Stromal cell of bone marrow (primary cell): ENCODE results near the gene FSTL4.

ENCODE experiments used
- DNase-seq: peaks from one replicate; pipeline ENCODE4 v3.0.0-alpha.2; 2012; ENCODE audit warnings: low read depth

The FSTL4 gene

DNA sequence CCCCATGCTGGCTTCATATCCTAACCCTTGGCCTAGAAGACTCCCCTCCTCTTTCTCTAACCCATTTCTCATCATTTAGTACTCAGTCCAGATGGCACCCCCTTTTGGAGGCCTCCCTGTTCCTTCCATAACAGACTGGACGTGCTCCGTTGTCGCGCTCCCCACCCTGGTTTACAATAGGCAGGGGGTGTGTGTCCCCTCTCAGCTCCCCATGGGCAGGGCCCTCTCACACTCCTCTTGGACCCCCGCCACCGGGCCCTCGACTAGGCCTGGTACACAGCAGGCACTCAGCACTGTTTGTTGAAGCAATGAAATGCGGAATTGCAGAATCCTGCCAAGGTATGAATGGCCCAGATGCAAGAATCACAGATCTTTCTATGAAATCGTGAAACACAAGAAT is 227.4 kb downstream of the FSTL4 start:
- no peak for DNase-seq

DNA sequence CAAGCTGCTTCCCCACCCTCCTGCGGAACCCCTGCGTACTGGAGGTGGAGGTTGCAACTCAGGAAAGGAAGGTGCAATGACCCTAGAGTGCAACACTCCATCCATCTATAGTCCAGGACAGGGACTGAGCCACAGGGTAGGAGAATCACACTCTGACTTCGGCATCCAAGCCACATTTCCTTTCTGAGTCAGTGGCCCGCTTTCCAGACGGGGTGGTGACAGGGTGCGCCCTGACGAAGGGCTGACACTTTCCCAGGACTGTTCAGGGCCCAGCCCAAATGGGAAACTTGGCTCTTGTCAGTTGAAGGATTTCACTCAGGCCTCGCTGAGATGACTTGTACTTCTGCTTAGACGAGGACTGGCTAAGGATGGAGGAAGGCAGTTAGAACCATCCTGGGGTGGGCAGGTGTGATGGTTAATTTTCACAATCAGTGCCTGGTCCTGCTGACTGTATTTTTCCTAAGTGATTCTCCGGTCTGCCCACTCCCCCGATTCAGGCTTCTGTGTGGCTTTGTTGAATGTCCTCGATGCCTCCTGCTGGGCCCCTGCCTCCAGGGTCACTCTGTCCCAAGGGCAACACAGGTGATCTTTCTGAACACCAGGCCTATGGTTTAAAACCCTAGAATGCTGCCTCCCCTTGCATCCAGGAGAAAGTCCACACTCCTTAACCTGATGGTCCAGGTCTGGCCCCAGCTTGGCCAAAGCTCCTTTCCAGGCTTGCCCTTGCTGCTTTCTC is 228.1 kb downstream of the FSTL4 start:
- DNase-seq: no peak

DNA sequence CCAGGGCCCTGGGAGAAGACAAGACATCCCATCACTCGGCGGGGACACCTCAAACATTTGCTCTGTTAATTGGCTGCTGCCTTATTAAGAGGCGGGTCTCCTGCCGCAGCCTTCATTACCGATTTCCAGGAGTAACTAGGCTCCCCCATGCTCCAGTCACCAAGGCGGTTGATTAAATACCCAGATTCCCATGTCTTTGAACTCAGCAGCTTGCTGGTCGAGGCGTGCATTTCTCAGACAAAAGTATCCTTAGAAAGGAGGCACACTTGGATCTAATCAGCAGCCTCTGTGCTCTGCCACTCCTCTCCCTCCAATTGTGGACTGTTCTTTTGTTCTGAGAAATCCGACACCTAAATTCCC is 228.8 kb downstream of the FSTL4 start:
- no peak for DNase-seq

DNA sequence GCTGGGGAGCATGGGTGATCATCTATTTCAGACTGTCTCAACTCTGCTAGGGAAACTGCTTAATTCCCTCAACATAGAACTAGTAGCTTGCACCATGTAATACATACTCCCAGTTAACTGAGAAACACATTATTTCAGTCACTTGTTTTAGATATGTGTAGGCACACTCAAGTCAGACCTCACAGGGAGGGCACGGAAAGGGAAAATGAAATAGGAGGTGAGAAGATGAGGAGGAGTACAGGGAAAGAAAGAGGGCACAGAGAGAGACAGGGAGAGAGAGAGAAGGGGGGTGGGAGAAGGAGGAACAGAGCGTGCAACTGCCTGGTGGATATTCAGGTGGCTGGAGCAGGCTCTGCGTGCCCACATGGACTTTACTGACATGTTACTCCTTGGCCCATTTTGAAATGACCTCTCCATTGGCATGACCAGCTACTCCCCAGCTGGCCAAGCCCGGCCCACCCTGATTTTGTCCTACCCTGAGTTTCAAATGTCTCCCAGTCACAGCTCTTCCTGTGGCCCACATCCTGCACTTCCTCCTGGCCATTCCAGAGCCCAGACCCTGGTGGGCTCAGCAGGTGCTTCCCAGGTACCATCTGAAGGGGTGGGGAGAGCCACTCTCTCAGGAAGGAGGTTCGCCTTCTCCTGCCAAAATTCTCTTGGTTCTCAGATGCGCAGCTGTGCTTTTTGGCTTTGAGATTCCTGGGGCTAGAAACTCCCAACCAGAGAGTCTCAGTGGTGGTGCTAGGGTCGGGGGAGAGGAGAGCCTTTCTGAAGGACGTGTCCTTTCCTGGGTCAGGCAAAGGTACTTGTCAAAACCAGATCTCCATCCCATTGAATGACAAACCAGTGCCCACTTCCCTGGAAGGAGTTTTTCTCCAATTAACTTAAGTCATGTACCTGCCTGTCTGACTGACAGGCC is 229.4 kb downstream of the FSTL4 start:
- no peak for DNase-seq

DNA sequence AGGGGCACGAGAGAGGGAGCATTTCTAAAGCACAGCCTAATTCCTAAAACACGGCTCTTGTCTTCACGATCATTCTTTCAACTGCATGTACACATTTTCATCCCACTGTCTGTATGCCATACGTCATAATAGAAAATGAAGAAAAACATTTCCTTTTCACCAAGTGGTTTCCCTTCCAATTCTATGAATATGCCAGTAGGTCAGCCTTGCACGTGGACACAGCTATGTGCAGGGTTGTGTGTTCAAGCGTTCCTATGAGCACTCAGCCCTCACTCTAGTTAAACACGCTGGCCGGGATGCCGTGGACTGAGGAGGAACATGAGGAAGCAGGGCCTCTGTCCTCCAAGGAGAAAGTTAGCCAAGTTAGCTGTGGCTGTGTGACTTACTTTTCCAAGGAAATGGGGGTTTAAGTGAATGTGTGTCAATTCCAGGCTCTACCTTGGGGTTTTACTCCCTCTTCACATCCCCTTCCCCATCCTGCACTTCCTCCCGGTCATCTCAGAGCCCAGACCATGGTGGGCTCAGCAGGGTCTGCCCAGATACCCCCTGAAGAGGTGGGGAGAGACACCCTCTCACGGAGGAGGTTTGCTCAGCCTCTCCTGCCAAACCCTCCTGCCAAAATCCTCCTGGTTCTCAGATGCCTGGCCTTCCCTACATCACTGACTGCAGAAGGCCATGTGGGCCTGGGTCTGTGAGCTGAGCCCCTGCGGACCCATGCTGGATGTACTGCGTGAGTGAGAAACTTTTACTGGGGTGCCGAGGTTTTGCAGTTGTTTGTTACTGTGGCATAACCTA is 230.6 kb downstream of the FSTL4 start:
- DNase-seq: no peak

DNA sequence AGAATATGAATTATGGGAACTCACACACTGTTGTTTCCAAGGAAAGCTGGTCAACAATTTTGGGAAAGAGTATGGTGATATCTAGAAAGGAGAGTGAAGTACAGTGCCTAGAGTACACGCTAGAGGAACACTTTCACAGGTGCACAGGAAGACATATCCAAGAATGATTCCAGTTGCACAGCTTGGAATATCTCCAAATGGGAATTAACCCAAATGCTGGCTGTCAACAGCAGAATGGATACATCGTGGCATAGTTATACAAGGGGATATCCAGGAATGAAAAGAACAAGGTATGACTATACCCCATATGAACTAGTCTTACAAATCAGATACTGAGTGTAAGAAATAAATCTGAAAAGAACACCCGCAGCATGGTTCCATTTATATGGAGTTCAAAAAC is 231.3 kb downstream of the FSTL4 start:
- no peak for DNase-seq

DNA sequence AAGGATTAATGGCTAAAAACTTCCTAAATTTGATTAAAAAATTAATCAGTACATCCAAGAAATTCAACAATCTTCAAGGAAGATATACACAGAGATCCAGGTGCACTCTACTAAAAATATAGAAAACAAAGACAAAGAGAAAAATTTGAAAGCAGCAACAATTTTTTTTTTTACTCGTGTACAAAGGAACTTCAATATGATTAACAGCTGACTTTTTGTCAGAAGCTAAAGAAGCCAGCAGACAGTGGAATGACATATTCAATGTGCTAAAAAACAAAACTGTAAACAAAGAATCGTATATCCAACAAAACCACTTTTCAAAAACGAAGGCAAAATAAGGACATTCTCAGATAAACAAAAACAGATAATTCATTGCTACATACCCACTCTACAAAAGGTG is 234.6 kb downstream of the FSTL4 start:
- DNase-seq: no peak

DNA sequence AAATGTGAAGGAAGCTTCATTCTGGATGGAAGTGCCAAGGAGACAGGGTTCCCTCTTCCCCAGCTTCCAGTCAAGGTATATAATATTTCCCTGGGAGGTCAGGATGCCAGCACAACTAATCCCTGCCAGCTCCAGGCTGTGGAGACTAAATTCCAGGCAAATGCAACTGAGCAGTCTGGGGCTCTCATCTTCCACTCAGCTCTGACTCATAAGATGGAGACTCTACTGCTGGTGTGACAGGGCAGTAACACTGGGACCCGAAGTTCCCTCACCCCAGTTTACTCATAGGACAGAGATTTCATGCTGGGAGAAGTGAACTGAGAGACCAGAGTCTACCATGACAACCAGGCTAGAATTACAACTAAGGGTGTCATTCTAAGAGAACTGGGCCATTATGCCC is 235.4 kb downstream of the FSTL4 start:
- DNase-seq: no peak

DNA sequence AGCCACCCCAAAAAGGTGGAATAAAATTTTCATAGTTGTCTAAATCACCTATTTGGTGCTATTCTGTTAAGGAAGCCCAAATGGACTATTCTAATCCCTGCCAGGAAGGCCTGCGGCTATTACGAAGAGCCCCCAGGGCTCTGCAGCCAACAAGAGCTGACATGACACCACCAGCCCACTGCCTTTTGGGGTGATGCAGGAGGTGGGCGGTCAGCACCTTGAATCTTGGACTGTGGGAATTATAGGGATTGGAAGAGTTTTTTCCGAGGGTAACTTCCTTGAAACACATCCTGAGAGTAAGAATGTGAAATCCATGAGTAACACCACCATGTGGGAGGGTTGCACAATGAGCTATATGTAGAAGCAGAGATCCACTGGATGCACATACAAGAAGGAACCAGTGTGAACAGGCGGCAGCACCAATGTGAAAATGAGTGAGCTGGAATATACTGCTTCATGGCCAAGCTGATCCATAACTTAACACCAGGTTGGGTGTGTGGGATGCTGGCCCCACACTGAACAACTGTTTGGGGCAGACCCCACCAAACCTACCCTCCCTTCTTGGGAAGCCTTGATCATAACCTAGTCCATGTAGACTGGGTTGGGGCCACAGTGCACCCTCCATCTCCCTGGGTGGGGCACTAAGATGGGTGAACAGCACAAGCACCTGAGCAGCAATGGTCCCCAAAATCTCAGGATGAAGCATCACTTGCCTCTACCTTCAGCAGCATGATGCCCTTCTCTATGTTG is 239.0 kb downstream of the FSTL4 start:
- DNase-seq: no peak

DNA sequence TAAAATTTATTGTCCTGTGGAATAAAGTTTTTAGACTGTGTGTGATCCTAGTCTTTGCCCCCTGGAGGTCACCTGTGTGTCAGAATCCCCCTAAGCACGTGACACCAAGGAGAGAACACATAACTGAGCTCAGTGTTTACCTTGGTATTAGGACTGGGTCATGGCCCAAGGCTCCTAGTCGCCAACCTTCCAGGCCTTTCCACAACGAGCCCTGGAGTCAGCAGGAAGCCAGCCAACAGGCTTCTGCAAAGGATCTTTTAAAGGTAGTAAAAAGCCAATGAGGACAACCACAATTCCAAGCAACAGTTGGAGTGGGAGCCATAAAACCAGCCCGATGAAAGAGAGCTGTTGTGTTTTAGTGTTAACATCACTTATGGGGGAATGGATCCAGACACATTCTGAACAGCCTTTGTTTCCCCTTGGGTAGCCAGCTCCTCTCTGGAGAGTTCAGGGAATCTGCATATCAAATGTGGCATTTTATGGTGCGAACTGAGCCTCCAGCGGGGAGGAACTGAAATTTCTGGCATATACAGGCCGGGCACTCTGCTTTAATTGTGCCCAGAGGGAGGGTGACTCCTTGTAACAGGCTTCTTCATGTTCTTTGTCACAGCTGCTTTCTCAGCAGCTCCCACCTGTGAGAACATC is 239.9 kb downstream of the FSTL4 start:
- DNase-seq: no peak

DNA sequence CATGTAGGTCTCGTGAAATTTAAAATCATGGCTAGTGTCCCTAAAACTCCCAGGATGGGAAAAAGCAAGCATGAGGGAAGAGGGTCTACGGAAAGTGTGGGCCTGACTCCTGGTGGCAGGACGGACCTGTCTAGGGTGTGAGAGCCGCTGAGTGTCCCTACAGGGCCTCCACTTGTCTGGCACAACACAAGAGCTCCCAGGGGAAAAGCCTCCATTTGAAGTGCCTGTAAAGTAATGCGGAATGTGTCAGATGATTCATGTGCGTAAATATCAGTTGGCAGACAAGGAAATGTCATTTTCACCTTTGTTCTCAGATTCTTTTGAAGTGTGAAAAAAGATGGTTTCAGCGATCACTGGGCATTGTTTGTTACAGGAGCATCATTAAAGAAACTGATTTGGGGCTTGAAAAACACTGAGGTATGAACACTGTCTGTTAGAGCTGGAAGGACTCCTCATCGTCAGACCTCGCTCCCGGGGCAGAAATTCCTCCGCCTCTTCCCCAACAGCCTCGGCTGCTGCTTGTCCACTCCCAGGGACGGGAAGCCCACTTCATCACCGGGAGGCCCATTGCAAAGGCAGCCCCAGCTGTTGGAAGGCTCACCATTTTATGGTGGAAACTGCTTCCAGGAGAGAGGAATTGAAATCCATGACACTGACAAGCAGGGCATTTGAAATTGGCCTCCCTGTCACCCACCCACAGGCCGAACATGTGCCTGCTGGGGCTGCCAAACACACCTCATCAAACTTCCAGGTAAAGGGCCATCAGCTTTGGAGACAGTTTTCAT is 240.8 kb downstream of the FSTL4 start:
- no peak for DNase-seq

DNA sequence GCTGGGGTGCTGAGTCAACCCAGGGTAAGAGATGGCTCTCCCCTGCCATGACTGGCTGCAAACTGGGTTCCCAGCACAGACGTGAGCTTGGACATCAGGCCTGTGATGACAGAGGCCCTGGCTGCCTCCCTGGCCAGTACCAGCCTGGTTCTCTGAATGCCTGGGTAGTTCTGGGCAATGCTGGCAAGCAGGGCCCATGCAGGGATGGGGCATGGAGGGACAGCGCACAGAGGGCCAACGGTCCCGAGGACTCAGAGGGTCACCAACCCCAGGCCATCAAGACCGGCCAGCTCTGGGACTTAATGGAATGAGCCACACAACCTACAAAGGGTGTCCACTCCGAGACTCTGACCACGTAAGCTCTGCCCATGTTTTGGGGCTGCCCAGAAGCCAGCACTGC is 241.4 kb downstream of the FSTL4 start:
- no peak for DNase-seq

DNA sequence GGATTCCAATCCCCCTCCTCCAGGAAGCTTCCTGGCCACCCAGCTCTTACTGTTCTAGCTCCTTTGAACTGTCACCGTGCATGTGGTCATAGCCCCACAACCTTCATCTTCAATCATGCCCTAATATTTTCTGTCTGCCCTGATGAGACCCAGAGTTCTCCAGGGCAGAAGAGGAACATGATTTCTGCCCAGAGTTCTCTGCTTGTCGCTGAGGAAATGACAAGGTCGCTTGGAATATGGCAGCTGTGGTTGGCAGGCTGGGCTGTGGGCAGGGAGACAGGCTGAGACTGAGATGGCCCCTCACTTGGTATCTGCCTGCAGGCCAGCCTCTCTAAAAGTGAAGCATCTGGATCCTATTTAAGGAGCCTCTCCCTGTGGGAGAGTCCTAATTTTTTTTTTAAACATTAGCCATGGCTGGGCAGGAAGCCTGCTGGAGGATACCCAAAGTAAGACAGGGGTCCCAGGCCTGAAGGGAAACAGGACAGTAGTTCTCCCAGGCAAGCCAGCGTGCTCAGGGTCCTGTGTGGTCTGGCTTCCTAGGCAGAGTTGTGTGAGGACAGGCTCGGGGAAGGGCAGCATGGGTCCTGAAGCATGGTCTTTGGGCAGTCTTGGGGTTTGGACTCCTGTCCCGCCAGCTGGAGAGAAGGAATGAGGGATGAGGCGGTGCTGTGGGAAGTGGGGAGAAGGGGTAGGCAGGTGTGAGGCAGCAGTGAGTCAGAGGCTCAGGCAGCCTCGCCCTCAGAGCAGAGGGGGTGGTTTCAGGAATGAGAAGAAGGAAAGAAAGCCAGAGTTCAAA is 242.1 kb downstream of the FSTL4 start:
- no peak for DNase-seq

DNA sequence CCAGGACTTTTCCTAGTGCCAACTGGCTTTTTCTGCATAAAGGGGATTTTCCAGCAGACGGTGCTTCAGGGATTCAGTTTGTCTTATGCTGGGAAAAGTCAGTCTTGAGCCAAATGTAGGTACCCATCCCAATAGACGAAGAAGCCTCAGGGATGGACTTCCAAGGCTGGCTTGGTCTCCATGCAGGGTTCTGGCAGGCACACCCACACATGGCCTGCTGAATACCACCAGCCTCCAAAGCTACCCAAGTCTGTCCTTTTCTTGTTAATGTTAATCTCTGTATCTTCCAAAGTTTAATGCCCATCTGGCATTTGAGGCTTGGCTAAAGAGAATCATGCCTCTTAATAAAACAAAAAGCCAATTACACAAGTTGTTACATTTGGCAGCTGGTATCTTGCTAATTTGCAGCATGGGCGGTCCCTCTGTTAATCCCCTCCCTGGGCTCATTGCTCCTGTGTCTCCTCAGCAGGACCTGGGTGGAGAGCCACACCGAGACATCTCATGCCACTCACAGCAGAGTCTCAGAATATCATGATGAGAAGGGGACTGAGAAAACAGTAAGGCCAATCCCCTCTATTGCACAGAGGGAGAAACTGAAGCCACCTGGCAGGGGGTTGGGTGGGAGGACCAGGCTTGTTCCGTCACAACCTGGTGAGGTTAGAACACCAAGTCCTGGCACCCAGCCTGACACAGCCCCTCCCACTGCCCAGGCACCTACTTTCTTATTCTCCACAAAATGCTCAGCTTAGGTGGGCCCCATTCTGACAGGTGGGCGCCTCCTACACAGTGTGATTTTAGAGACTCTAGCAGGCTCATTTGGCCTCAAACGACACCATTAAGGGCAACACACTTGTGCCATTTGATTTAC is 243.2 kb downstream of the FSTL4 start:
- DNase-seq: no peak

DNA sequence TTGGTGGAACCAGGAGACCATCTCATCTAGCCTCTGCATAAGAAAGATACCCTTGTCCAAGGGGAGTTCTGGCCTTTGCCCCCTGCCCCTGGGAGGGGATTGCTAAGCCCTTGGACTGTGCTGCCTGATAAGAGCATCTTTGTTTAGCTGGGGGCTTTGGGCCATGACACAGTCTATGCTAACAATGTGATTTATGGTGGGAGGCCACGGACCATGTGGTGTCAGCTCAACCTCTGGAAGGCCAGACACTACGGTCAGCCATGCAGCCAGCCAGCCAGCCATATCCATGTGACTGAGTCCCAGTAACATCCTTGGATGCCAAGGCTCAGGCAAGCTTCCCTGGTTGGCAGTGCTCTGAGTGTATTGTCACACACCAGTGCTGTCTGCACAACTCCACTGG is 244.4 kb downstream of the FSTL4 start:
- DNase-seq: no peak

DNA sequence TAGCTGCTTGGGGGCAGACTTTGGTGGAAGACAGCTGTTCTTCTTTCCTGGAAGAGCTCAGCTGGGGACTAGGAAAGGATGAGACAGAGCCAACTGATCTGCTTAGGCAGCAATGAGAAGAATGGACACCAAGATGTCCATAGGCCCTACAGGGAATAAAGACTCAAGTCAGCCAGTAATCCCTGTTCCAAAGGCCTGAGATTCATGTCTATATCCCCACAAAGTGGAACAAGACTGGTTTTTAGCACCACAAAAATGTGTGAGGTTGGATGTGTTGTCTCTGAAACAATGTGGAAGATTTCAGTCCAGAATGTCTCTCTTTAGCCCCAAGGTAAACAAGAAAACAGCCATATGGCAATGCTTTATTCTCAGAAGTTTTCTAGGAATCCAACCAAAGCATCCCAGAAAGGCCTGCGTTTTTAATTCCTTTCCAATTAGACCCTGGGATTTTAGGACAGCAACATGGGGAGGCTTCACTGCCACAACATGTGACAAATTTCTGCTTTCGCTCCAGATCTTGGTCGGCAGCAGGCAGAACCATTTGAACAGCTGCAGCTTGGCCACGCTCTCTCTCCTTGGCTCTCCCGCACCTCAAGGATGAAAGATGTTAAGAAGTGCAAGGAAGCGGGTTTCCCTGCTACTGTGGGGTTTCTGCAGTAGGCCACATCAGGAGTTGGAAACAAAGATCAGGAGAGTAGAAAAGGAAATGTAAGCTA is 245.1 kb downstream of the FSTL4 start:
- DNase-seq: no peak

DNA sequence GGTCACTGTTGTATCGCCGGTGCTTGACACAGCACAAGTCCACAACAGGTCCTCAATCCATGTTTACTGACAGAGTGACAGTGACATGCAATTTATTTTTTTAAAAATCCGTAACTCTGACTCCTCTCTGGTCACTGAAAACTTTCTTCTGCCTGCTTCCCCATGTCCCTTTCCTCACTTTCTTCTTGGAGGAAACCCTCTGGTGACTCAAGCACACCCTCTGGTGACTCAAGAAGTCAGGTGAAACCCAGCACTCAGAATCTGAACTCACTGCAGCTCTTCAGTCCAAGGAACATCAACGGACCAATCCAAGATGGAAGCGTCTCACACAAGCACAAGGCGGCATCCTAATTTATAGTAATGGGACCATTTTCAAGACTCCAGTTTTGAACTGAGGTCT is 245.9 kb downstream of the FSTL4 start:
- DNase-seq: no peak

DNA sequence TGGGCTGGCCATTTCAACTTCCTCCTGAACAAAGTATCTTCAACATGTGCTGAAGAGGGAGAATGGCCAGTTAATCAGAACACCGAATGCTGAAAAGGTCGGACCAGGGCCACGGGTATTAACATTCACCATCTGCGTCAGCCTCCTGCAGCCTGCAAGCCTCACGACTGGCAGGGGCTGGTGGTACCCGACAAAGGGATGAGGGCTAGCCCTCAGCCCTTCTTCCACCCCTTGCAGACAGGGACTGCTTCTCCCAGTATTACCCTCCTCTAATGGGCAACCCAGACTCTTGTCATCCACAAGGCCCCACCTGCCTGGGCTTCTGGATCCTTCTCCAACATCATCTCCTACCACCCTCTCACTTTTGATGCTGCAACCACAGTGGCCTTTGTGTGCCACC is 246.6 kb downstream of the FSTL4 start:
- no peak for DNase-seq
